Spinal cord (tissue), 10 donors: ENCODE data around the gene SLC13A2. TPM values are rescaled to one million over a fixed set of nuclear protein-coding genes. Genes with fewer than 3 reads are reported as not detected.
A peak's percentile ranks its signal among the peaks of the same experiment; 100 is the strongest.

ENCODE experiments used
- DNase-seq, 6 donors: peaks; one replicate each; pipeline versions ENCODE4 v3.0.0 to v3.0.0-alpha.2; 2013 to 2015; ENCODE audit warnings: low spot score in 6 of 6, low read depth in 4 of 6
- H3K27ac ChIP-seq: one replicate; pipeline ENCODE4 v1.5.1; 2013; ENCODE audit warnings: low read depth, low read length, control low read depth
- H3K27me3 ChIP-seq: one replicate; pipeline ENCODE4 v1.6.1; 2013; ENCODE audit warnings: low read length; ENCODE audit not compliant: control insufficient read depth, insufficient read depth
- H3K36me3 ChIP-seq: one replicate; pipeline ENCODE4 v1.6.1; 2013; ENCODE audit warnings: low read length; ENCODE audit not compliant: control insufficient read depth, insufficient read depth
- H3K4me1 ChIP-seq: one replicate; pipeline ENCODE4 v1.6.1; 2013; ENCODE audit warnings: low read length; ENCODE audit not compliant: control insufficient read depth, insufficient read depth
- H3K4me3 ChIP-seq: one replicate; pipeline ENCODE4 v1.5.1; 2013; ENCODE audit warnings: low read depth, low read length, control low read depth
- H3K9me3 ChIP-seq: one replicate; pipeline ENCODE4 v1.6.1; 2013; ENCODE audit warnings: low read length; ENCODE audit not compliant: control insufficient read depth, insufficient read depth
- WGBS: methylation state at CpG from one replicate; pipeline ENCODE4 v1.1.5; 2013; ENCODE audit warnings: missing lambda C conversion rate; ENCODE audit not compliant: insufficient coverage; 5-methylcytosine and 5-hydroxymethylcytosine counted together
- polyA plus RNA-seq, 2 donors: library from polyadenylated mRNA; unstranded; fragments of 120-200 nt; gene quantifications; one replicate each; pipeline ENCODE4 v1.2.1, GENCODE V29; 2013; ENCODE audit not compliant: insufficient read length in 2 of 2
- total RNA-seq, 2 donors: library from RNA; depleted of rRNA in 1 of 2; stranded (reverse); fragments of 120-200 nt in 1 of 2; fragments of >200 nt in 1 of 2; gene quantifications; one replicate each; pipeline versions ENCODE4 v1.2.3 to v1.2.4, GENCODE V29; 2013 to 2014
- donor health status: healthy.

The SLC13A2 gene
- total and polyA plus RNA-seq, 4 donors = 0.06 to 0.27 (median 0.10) TPM; not detected in 1

DNA sequence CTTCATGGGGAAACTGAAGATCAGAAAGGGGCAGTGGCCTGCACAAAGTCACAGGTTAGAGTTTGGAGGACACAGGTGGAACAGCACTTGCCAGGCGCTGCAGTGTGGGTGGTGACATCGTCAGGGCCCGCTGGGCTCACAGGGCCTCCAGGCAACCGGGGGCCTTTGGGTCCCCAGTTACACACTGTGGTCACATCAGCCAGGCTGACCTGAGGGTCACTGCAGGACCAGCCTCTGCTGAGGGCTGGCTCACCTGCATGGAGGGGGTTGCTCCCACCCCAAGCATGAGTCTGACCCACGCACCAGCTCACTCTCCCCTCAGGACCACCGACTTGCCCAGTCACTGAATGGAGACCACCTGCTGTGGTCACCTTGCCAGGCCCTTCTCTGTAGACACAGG, 49.7 kb downstream of the SLC13A2 start:
- WGBS = 83% methylated on average over 6 of the region's 6 CpGs
- no peak for DNase-seq

GRCh38 chr17:28523876-28524275, 50.4 kb downstream of the SLC13A2 start:
- Histone ChIP-seq H3K27me3 (no peaks in the 10 kb centered on the region), H3K36me3 (peaks cover 3% of the 10 kb centered on the region), H3K4me3 (no peak overlapping the region), H3K27ac (no peak overlapping the region), H3K9me3 (no peaks in the 10 kb centered on the region), H3K4me1 (peaks cover 6% of the 10 kb centered on the region)
- no peak for DNase-seq
- 78% methylated on average over 14 of the region's 15 CpGs for WGBS

More for the DNA sequence above, 49.7 kb downstream of the SLC13A2 start:
- Histone ChIP-seq H3K27ac (no peak overlapping the region), H3K4me1 (no peaks in the 10 kb centered on the region), H3K27me3 (no peaks in the 10 kb centered on the region), H3K4me3 (no peak overlapping the region), H3K9me3 (no peaks in the 10 kb centered on the region), H3K36me3 (peaks cover 3% of the 10 kb centered on the region)

- peak in 1 of 6 donors; percentile 24 for DNase-seq
- WGBS = 87% methylated on average over 25 of the region's 25 CpGs
- Histone ChIP-seq H3K36me3 (peaks cover 3% of the 10 kb centered on the region), H3K27ac (no peak overlapping the region), H3K4me1 (peaks cover 11% of the 10 kb centered on the region), H3K4me3 (no peak overlapping the region), H3K9me3 (no peaks in the 10 kb centered on the region), H3K27me3 (no peaks in the 10 kb centered on the region)
These were observed 51.3 kb downstream of the SLC13A2 start for GRCh38 chr17:28524476-28525424.

DNA sequence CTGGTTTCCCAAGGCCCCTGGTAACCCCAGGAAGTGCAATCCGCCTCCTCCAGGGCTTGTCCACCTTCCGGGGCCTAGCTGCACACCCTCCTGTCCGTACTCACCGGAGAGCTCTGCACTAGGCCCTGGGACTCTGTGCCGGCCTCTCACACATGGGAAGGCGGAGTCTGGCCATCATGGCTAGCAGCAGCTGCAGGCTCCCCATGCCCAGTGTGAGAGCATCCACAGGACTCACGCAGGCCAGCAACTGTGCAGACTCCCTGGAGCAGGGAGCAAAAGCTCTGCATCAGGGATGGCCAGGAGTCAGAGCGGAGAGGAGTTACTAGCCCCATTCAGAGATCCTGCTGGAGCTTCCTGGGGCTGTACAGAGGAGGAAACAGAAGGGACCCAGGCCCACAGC, 52.9 kb downstream of the SLC13A2 start:
- H3K4me1 ChIP-seq = peaks cover 11% of the 10 kb centered on the region
- H3K27ac ChIP-seq = no peak overlapping the region
- no peak for DNase-seq
- H3K9me3 ChIP-seq = no peaks in the 10 kb centered on the region
- H3K36me3 ChIP-seq = peaks cover 3% of the 10 kb centered on the region
- H3K4me3 ChIP-seq = no peak overlapping the region
- H3K27me3 ChIP-seq = no peaks in the 10 kb centered on the region
- 61% methylated on average over 8 of the region's 8 CpGs for whole genome bisulfite sequencing

- no peak overlapping the region for H3K27ac ChIP-seq
- WGBS = 93% methylated on average over 2 of the region's 2 CpGs
- DNase-seq = no peak
- H3K27me3 ChIP-seq = no peaks in the 10 kb centered on the region
- H3K4me1 ChIP-seq = peaks cover 11% of the 10 kb centered on the region
- no peak overlapping the region for H3K4me3 ChIP-seq
- no peaks in the 10 kb centered on the region for H3K9me3 ChIP-seq
- peaks cover 3% of the 10 kb centered on the region for H3K36me3 ChIP-seq
These were observed 53.8 kb downstream of the SLC13A2 start for GRCh38 chr17:28527181-28527681.

- H3K4me1 ChIP-seq = peaks cover 11% of the 10 kb centered on the region
- no peak for DNase-seq
- no peak overlapping the region for H3K4me3 ChIP-seq
- peaks cover 3% of the 10 kb centered on the region for H3K36me3 ChIP-seq
- H3K27ac ChIP-seq = no peak overlapping the region
- no peaks in the 10 kb centered on the region for H3K27me3 ChIP-seq
- 92% methylated on average over 2 of the region's 2 CpGs for WGBS
- H3K9me3 ChIP-seq = no peaks in the 10 kb centered on the region
These were observed 54.4 kb downstream of the SLC13A2 start for GRCh38 chr17:28527859-28528258.

DNA sequence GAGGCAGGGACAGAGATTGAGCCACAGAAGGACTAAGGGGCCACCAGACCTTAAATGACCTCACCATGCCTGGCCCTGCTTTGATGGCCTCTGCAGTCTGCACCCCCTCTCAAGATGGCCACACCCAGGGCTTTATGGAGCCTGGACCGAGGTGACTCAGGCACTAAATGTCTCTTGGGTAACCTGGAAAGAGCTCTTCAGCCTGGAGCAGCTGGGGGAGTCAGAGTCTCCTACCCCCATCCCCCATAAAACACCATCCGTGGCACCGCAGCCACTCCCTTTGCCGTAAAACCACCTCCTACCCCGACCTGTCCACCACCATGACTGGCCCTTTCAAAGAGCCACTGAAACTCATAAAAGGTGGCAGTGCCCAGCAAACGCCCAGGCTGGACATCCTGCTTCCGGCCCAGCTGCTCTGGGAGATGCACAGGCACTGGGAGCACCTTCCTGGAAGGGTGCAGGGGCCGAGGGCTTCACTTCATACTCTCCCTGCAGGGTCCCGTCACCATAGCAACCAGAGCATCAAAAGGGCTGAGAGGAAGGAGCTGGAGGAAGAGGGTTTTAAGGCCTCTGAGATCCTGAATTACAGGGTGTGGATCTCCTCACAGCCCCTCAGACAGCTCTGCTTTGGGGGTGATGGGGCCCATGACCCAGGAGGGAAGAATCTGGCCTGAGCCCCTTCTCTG, 55.0 kb downstream of the SLC13A2 start:
- H3K36me3 ChIP-seq = peaks cover 3% of the 10 kb centered on the region
- H3K27ac ChIP-seq = no peak overlapping the region
- DNase-seq = peak in 2 of 6 donors; percentile 15 to 67
- peaks cover 11% of the 10 kb centered on the region for H3K4me1 ChIP-seq
- no peak overlapping the region for H3K4me3 ChIP-seq
- H3K9me3 ChIP-seq = no peaks in the 10 kb centered on the region
- no peaks in the 10 kb centered on the region for H3K27me3 ChIP-seq
- WGBS = 46% methylated on average over 9 of the region's 9 CpGs

- Histone ChIP-seq H3K27me3 (no peaks in the 10 kb centered on the region), H3K36me3 (peaks cover 3% of the 10 kb centered on the region), H3K4me1 (peaks cover 11% of the 10 kb centered on the region), H3K27ac (no peak overlapping the region), H3K9me3 (no peaks in the 10 kb centered on the region), H3K4me3 (no peak overlapping the region)
- no CpG with 5 or more reads among the region's 3 CpGs for WGBS
- DNase-seq = no peak
These were observed 55.6 kb downstream of the SLC13A2 start for GRCh38 chr17:28529013-28529400.

- Histone ChIP-seq H3K36me3 (no peaks in the 10 kb centered on the region), H3K4me1 (peaks cover 11% of the 10 kb centered on the region), H3K9me3 (no peaks in the 10 kb centered on the region), H3K4me3 (no peak overlapping the region), H3K27me3 (no peaks in the 10 kb centered on the region), H3K27ac (no peak overlapping the region)
- WGBS = 100% methylated on average over 2 of the region's 4 CpGs
- no peak for DNase-seq
These were observed 56.8 kb downstream of the SLC13A2 start for GRCh38 chr17:28530250-28530649.
